ENCODE results near the gene TPSD1.
"Not testable (repeated sequence)": the region's sequence is repeated elsewhere in the genome, so short reads cannot be mapped to it uniquely, and the experiment has no call there.

Gene TPSD1

DNA sequence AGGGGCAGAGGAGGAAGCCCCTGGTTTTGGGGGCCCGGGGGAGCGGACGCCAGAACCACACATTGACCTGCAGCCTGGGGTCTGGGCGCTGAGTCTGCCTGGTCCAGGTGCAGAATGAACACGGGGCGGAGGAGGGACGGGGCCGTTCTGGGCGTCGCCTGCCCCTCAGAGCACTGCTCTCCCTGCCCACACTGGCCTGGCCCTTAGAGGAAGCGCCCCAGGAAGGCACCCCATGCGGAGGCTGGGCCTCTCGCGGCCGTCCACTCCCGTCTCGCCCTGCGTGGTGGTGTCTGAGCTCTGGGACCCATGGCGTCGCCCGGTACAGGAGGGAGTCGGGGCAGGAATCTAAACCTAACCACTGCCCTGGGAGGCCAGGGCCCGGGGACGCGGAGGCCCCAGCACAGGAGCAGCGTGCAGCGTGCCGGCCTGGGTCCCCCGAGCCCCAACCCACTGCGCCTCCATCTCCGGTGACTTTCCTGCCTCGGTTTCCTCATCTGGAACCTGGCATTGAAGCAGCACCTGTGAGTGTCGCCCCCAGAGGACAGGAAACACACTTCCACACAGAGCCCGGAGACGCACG is 4.3 kb downstream of the TPSD1 start:
- FAIRE-seq (no peak), DNase-seq (ENCODE audit: insufficient read length, low spot score) (no peak)

- no peak for FAIRE-seq
- no peak for DNase-seq (ENCODE audit: insufficient read length, low spot score)
Measured at GRCh38 chr16:1261131-1261892, 5.4 kb downstream of the TPSD1 start.

GRCh38 chr16:1262210-1262845 is 6.5 kb downstream of the TPSD1 start:
- DNase-seq (ENCODE audit: insufficient read length, low spot score) (no peak), FAIRE-seq (no peak)

DNA sequence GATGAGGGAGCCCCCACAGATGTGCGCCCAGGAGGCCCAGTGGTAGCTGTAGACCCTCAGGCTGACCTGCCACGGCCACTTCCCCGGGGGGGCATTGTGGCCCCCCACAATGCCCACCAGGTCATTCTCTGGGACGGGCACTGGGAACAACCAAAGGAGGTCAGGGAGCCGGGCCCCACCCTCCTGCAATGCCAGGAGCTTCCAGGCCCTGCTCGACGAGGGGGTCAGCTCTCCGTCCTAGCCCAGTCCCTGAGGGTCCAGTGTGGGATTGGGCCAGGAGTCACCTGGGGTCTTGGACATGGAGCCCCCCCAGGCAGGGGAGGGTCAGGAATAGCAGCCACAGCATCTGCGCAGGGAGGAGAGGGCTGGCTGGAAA is 7.0 kb downstream of the TPSD1 start:
- DNase-seq (ENCODE audit: insufficient read length, low spot score): no peak
- no peak for FAIRE-seq

GRCh38 chr16:1263591-1264344 is 7.9 kb downstream of the TPSD1 start:
- FAIRE-seq (no peak), DNase-seq (ENCODE audit: insufficient read length, low spot score) (no peak)

- FAIRE-seq (no peak), DNase-seq (ENCODE audit: insufficient read length, low spot score) (no peak)
Measured at GRCh38 chr16:1264345-1265089, 8.6 kb downstream of the TPSD1 start.

DNA sequence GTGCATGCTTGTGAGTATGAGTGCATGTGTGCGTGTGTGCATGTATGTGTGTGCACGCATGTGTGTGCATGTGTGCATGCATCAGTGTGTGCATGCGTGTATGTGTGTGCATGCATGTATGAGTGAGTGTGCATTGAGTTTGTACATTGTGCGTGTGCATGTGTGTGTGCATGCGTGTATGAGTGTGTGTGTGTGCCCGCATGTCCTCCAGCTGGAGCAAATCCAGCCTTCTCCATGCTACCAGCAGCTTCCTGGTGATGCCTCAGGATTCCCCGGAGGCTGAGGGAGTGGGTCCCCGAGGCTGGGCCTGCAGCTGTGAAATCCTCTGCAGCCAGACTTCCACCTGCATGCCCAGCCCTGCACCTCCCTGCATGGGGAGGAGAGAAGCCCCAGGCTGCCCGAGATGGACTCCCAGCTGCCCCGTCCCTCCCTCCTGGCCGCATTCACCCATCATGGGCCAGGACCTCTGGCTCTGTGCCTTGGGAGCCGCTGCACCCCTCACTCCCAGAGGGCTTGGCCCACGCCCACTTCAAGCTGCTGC is 9.3 kb downstream of the TPSD1 start:
- DNase-seq (ENCODE audit: insufficient read length, low spot score) (no peak), FAIRE-seq (no peak)

- DNase-seq (ENCODE audit: insufficient read length, low spot score) (no peak), FAIRE-seq (no peak)
Measured at GRCh38 chr16:1265826-1266225, 10.0 kb downstream of the TPSD1 start.

DNA sequence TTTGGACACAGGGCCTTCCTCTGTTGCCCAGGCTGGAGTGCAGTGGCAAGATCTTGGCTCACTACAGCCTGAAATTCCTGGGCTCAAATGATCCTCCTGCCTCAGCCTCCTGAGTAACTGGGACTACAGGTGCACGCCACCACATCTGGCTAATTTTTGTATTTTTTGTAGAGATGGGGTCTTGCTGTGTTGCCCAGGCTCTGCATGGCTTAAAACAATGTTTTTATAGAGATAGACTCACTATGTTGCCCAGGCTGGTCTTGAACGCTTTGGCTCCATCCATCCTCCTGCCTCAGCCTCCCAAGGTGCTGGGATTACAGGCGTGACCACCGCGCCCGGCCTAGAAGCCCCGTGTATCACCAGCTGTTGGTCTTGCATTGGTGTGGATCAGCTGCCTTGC is 13.5 kb downstream of the TPSD1 start:
- DNase-seq (ENCODE audit: insufficient read length, low spot score); FAIRE-seq: not testable (repeated sequence)

DNA sequence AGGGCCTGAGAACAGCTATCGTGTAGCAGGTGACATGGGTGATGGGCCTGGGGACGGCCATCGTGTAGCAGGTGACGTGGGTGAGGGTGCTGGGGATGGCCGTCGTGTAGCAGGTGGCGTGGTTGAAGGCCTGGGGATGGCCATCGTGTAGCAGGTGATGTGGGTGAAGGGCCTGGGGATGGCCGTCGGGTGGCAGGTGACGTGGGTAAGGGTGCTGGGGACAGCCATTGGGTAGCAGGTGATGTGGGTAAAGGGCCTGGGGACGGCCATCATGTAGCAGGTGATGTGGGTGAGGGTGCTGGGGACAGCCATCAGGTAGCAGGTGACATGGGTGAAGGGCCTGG is 15.5 kb downstream of the TPSD1 start:
- DNase-seq (ENCODE audit: insufficient read length, low spot score) (no peak), FAIRE-seq (no peak)

- not testable (repeated sequence) for FAIRE-seq; DNase-seq (ENCODE audit: insufficient read length, low spot score)
Measured at GRCh38 chr16:1271724-1272413, 16.0 kb downstream of the TPSD1 start.

DNA sequence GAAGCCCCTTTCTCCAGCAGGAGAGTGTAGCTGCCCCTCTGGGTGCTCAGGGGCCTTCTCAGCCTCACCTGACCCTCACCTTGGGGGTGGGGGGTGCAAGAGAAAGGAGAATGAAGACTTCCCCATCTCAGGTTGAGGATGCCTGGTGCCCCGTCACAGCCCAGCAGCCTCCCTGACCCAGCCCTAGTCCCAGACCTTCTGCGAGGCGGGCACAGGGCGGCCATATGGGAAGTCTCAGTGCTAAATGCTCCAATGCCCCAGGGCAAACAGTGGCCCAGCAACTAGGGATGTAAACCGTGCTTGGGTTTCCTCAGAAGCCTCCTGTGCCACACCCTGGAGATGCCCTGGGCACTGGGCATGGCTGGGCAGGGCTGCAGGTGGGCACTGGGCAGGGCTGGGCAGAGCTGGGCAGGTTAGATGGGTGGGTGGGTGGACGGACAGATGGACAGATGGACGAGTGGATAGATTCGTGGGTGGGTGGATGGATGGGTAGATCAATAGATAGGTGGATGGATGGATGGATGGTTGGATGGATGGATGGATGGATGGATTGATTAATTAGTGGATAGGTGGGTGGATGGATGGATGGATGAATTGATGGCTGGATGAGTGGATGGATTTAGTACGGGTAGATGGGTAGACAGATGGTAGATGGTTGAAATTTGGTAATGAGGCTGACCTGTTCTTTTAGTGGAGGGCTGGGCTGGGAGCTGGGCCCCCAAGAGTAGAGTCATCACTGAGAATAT is 16.8 kb downstream of the TPSD1 start:
- DNase-seq (ENCODE audit: insufficient read length, low spot score): no peak
- FAIRE-seq: no peak

GRCh38 chr16:1273816-1274215 is 17.9 kb downstream of the TPSD1 start:
- DNase-seq (ENCODE audit: insufficient read length, low spot score): no peak
- no peak for FAIRE-seq

- no peak for DNase-seq (ENCODE audit: insufficient read length, low spot score)
- FAIRE-seq: no peak
Measured at GRCh38 chr16:1274767-1275166, 18.9 kb downstream of the TPSD1 start.

GRCh38 chr16:1275791-1276579 is 20.1 kb downstream of the TPSD1 start:
- FAIRE-seq (no peak), DNase-seq (ENCODE audit: insufficient read length, low spot score) (no peak)

- DNase-seq (ENCODE audit: insufficient read length, low spot score) (no peak), FAIRE-seq (no peak)
Measured at GRCh38 chr16:1276580-1276878, 20.7 kb downstream of the TPSD1 start.

GRCh38 chr16:1277151-1277598 is 21.3 kb downstream of the TPSD1 start:
- no peak for DNase-seq (ENCODE audit: insufficient read length, low spot score)
- FAIRE-seq: no peak

GRCh38 chr16:1277617-1278282 is 21.9 kb downstream of the TPSD1 start:
- no peak for FAIRE-seq
- DNase-seq (ENCODE audit: insufficient read length, low spot score): no peak

Data from GM19239 (cell line).